Activated CD8-positive, alpha-beta T cell treated with anti-CD3 and anti-CD28 coated beads for 36 hours (primary cell): ENCODE measurements around the gene PCDHGA7. TPM values are rescaled to one million over a fixed set of nuclear protein-coding genes. Genes with fewer than 3 reads are reported as not detected.

Experiments
- ATAC-seq: fragments of 200-7000 bp; cut with Tn5 transposase; one replicate; pipeline ENCODE4 v1.10.0; 2021; ENCODE audit warnings: mild to moderate bottlenecking, moderate library complexity
- CTCF ChIA-PET: fragments of 350-600 bp; sonication (Branson Sonifier 250); formaldehyde crosslinking; loops from one replicate; lab custom pipeline; 2021; ENCODE audit warnings: antibody characterized with exemption; lab: Charles Lee
- POLR2A ChIA-PET: fragments of 350-600 bp; sonication (Branson Sonifier 250); formaldehyde crosslinking; loops from one replicate; lab custom pipeline; 2021; ENCODE audit warnings: antibody characterized with exemption; lab: Charles Lee
- DNase-seq: peaks from one replicate; pipeline ENCODE4 v3.0.0-alpha.2; 2020
- H3K27ac Mint-ChIP-seq: one replicate; pipeline ENCODE4 v1.8.0; 2021; ENCODE audit warnings: mild to moderate bottlenecking, mixed read lengths
- H3K27me3 Mint-ChIP-seq: one replicate; pipeline ENCODE4 v1.8.0; 2021; ENCODE audit warnings: mixed read lengths
- H3K36me3 Mint-ChIP-seq: one replicate; pipeline ENCODE4 v1.8.0; 2021; ENCODE audit warnings: low read depth, mixed read lengths
- H3K4me1 Mint-ChIP-seq: one replicate; pipeline ENCODE4 v1.8.0; 2021; ENCODE audit warnings: low read depth, mixed read lengths
- H3K4me3 Mint-ChIP-seq: one replicate; pipeline ENCODE4 v1.8.0; 2021; ENCODE audit warnings: mild to moderate bottlenecking, moderate library complexity, mixed read lengths
- H3K9me3 Mint-ChIP-seq: one replicate; pipeline ENCODE4 v1.8.0; 2021; ENCODE audit warnings: mixed read lengths
- CTCF ChIP-seq: fragments of 200-600 bp; IDR thresholded peaks from one replicate; pipeline ENCODE4 v1.8.0; 2022; ENCODE audit warnings: antibody characterized with exemption, mild to moderate bottlenecking
- intact Hi-C: fragments of 100-400 bp; cut with micrococcal nuclease; formaldehyde crosslinking; loops from one replicate; pipeline ENCODE4 v1.10.0; 2022
- total RNA-seq, 2 experiments: library from RNA; stranded (reverse); gene quantifications; one replicate each; pipeline ENCODE4 v1.2.3, GENCODE V29; 2021

Gene PCDHGA7
- total RNA-seq, 2 experiments from 2014 or later, result not detected

GRCh38 chr5:141366016-141366896 lies 16.3 kb upstream of the PCDHGA7 start:
- no peak for ATAC-seq
- intact Hi-C loops, result no loop called here
- Mint-ChIP-seq H3K4me1 (no peaks in the 10 kb centered on the region), H3K4me3 (no peak overlapping the region), H3K27ac (no peak overlapping the region), H3K36me3 (peaks cover 12% of the 10 kb centered on the region), H3K27me3 (peaks cover 70% of the 10 kb centered on the region), H3K9me3 (peaks cover 22% of the 10 kb centered on the region)
- no peak for DNase-seq
- no peak for TF ChIP-seq CTCF
- POLR2A ChIA-PET, result no interaction called here
- CTCF ChIA-PET, result interaction anchor here (1.5 kb wide), 1 partner anchor 21 kb away, joined by 4 read pairs; the partner anchor contains the start of gene PCDHGB4

GRCh38 chr5:141369994-141370848 lies 12.3 kb upstream of the PCDHGA7 start, which contains the start of gene PCDHGB3:
TSS of gene PCDHGB3 (plus strand) at chr5:141370242. CDS start at chr5:141370395, 153 bp downstream.
- CTCF ChIA-PET, result interaction anchor here (0.6 to 3.5 kb wide), 32 partner anchors 10 to 286 kb away, joined by 3 to 23 read pairs (median 5); partner anchors contain the start of genes PCDHB9, PCDHGA10, PCDHGA11 and PCDHGA12
- peak; percentile 27 for TF ChIP-seq CTCF
- H3K9me3 Mint-ChIP-seq, result peaks cover 28% of the 10 kb centered on the region
- H3K27ac Mint-ChIP-seq, result no peak within 1 kb of the TSS
- peaks cover 67% of the 10 kb centered on the region for H3K27me3 Mint-ChIP-seq
- ATAC-seq (peak; percentile 74), DNase-seq (peak; percentile 48)
- peaks cover 21% of the 10 kb centered on the region for H3K36me3 Mint-ChIP-seq
- intact Hi-C loops, result no loop called here
- peaks cover 2% of the 10 kb centered on the region for H3K4me1 Mint-ChIP-seq
- POLR2A ChIA-PET, result no interaction called here
- peak within 1 kb of the TSS; percentile 58 for H3K4me3 Mint-ChIP-seq

DNA sequence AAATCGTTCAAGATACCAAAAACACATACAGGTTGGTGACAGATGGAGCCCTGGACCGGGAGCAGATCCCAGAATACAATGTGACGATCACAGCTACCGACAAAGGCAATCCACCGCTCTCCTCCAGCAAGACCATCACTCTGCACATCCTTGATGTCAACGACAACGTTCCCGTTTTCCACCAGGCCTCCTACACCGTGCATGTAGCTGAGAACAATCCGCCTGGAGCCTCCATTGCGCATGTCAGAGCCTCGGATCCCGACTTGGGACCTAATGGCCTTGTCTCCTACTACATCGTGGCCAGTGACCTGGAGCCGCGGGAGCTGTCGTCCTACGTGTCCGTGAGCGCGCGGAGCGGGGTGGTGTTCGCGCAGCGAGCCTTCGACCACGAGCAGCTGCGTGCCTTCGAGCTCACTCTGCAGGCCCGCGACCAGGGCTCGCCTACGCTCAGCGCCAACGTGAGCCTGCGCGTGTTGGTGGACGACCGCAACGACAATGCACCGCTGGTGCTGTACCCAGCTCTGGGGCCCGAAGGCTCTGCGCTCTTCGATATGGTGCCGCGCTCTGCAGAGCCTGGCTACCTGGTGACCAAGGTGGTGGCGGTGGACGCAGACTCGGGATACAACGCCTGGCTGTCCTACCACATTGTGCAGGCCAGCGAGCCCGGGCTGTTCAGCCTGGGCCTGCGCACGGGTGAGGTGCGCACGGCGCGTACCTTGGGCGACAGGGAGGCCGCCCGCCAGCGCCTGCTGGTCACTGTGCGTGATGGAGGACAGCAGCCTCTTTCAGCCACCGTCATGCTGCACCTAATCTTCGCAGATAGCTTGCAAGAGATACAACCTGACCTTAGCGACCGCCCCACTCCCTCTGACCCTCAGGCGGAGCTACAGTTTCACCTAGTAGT lies 10.7 kb upstream of the PCDHGA7 start:
- peaks cover 30% of the 10 kb centered on the region for H3K9me3 Mint-ChIP-seq
- no peak overlapping the region for H3K27ac Mint-ChIP-seq
- ChIA-PET CTCF (interaction anchor here (1.0 to 3.5 kb wide), 6 partner anchors 35 to 193 kb away, joined by 5 to 23 read pairs (median 9); partner anchors contain the start of genes PCDHB9, PCDHGA10, PCDHGA12 and PCDHGB6), POLR2A (no interaction called here)
- H3K4me3 Mint-ChIP-seq, result no peak overlapping the region
- peaks cover 22% of the 10 kb centered on the region for H3K36me3 Mint-ChIP-seq
- ATAC-seq, result no peak
- no peak for DNase-seq
- TF ChIP-seq CTCF, result no peak
- peaks cover 2% of the 10 kb centered on the region for H3K4me1 Mint-ChIP-seq
- peaks cover 65% of the 10 kb centered on the region for H3K27me3 Mint-ChIP-seq
- intact Hi-C loops, result no loop called here

GRCh38 chr5:141373673-141374317 lies 8.7 kb upstream of the PCDHGA7 start, which contains the start of gene PCDHGA6:
TSS of gene PCDHGA6 (plus strand) at chr5:141373891. CDS start at chr5:141374084, 193 bp downstream.
- Mint-ChIP-seq H3K4me1 (peaks cover 2% of the 10 kb centered on the region), H3K9me3 (peaks cover 30% of the 10 kb centered on the region), H3K27me3 (peaks cover 58% of the 10 kb centered on the region), H3K4me3 (peak within 1 kb of the TSS; percentile 39), H3K36me3 (peaks cover 24% of the 10 kb centered on the region), H3K27ac (no peak within 1 kb of the TSS)
- TF ChIP-seq CTCF, result peak; percentile 25
- intact Hi-C loops, result no loop called here
- DNase-seq, result no peak
- CTCF ChIA-PET, result interaction anchor here (0.6 to 1.5 kb wide), 14 partner anchors 15 to 190 kb away, joined by 3 to 7 read pairs (median 3); partner anchors contain the start of genes PCDHGA10, PCDHGA11, PCDHGA12 and TAF7
- POLR2A ChIA-PET, result no interaction called here
- no peak for ATAC-seq
